AG09319 (cell line): ENCODE measurements around the gene C17orf107.

Experiments
- DNase-seq: peaks from one replicate; pipeline ENCODE4 v3.0.0-alpha.2; 2010; ENCODE audit warnings: low read depth; ENCODE audit errors: extremely low read depth
- CTCF ChIP-seq: IDR thresholded peaks from 2 replicates; pipeline ENCODE4 v1.5.1; 2011; ENCODE audit warnings: low read depth, mild to moderate bottlenecking, inconsistent platforms, low read length, moderate library complexity

Gene C17orf107

GRCh38 chr17:4899341-4900230, at the start of gene C17orf107:
Gene C17orf107, plus strand, starts transcription at chr17:4899536. Its CDS starts 227 bp downstream, at chr17:4899763.
- TF ChIP-seq CTCF: no peak
- peak; percentile 28 for DNase-seq

DNA sequence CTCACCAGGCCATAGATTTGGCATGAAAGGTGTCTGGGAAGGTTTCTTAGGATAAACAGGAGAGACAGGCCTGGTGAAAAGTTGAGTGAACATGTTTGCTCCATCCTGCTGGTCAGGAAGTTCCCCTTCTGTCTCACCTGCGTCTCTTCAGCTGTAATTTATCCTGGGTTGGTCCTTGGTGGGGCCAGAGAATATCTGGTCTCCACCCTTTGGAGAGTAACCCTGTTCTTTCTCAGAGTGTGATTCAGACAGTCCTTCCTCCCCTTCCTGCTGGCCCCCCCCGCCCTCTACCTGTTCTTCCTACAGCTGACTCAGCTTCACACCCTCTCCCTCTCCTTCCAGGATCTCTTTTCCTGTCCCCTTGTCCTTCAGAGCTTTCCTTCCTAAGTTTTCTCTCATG, 49.1 kb upstream of the C17orf107 start:
- TF ChIP-seq CTCF: no peak
- DNase-seq: no peak

DNA sequence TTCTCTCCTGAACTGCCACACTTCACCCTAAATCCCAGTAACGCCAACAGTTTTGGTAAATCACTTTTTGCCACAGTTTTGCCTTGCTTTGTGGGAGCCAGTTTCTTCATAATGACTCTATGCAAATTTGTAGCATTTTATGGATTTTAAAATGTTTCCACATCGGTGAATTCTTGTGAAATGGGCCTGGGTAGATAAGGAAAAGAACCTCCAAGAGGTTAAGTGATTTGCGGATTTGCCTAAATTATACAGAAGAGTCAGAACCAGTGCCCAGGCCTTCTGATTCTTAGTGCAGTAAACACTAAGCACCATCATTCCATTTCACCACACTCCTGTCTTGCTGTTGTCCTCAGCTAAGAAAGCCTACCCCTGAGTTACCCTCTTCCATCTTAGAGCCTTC, 48.3 kb upstream of the C17orf107 start:
- DNase-seq: no peak
- TF ChIP-seq CTCF: no peak

DNA sequence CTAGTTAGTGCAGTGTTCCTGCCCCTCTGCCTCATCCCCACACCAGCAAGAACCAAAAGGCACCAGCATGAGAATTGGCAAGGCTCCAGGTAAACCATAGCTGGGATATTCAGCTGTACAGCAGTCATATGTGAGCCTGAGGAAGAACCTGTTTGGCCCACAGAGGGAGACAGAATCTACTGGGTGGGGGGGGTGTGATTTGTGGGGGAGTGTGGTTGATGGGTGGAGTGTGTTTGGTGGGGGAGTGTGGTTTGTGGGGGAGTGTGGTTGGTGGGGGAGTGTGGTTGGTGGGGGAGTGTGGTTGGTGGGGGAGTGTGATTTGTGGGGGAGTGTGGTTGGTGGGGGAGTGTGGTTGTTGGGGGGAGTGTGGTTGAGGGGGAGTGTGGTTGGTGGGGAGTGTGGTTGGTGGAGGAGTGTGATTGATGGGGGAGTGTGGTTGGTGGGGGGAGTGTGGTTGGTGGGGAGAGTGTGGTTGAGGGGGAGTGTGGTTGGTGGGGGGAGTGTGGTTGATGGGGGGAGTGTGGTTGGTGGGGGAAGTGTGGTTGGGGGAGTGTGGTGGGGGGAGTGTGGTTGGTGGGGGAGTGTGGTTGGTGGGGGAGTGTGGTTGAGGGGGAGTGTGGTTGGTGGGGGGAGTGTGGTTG, 46.6 kb upstream of the C17orf107 start:
- no peak for DNase-seq
- no peak for TF ChIP-seq CTCF

GRCh38 chr17:4853208-4853671, 46.1 kb upstream of the C17orf107 start:
- DNase-seq: no peak
- no peak for TF ChIP-seq CTCF

- TF ChIP-seq CTCF: no peak
- no peak for DNase-seq
Observed at GRCh38 chr17:4854111-4854681, 45.1 kb upstream of the C17orf107 start.
